A673 (cell line): ENCODE results near the gene TAGLN2.

ENCODE experiments used
- CTCF ChIP-seq: fragments of 300-800, 200-600 bp; sonication (generic); conservative IDR thresholded peaks from 2 replicates; pipeline ENCODE4 v1.5.1; 2017; ENCODE audit warnings: low read depth, mild to moderate bottlenecking, antibody characterized with exemption, low read length, moderate library complexity, mixed read lengths
- EZH2 ChIP-seq: fragments of 200-600 bp; sonication (generic); IDR thresholded peaks from 2 replicates; pipeline ENCODE4 v1.6.1; 2017; ENCODE audit warnings: borderline replicate concordance, low read depth, mild to moderate bottlenecking, mixed read lengths, antibody characterized with exemption, low read length; ENCODE audit not compliant: poor library complexity, severe bottlenecking

DNA sequence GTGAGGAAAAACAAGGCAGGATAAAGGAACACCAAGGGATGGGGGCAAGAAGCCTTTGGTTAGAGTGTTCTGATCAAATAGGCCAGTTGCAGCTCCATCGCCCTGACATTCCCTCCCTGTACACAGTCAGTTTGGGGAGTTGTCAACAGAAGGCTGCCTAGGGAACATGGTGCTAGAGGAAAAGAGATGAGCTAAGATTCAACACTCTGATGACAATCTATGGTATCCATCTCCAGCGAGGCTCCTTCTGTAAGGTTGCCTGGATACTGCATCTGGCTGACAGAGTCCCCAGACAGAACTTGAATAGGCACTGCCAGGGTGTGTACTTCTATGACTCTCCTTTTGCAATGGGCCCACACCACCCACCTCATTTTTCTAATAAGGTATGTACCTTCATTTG lies 40.0 kb upstream of the TAGLN2 start:
- no peak for TF ChIP-seq CTCF
- no peak for TF ChIP-seq EZH2
